A673 (cell line): ENCODE measurements around the gene DOCK8. TPM values are rescaled to one million over a fixed set of nuclear protein-coding genes. Genes with fewer than 3 reads are reported as not detected.

ENCODE experiments used
- BruUV-seq: library from RNA; stranded (reverse); fragments of 400-500 nt; replicated peaks from 2 replicates; lab custom pipeline; 2021; lab: Mats Ljungman, UMichigan
- CTCF ChIA-PET: fragments of 300-600 bp; sonication (Branson Sonifier 250); formaldehyde crosslinking; loops from one replicate; lab custom pipeline; 2022; ENCODE audit warnings: antibody characterized with exemption; lab: Charles Lee
- POLR2A ChIA-PET: fragments of 300-600 bp; sonication (Branson Sonifier 250); formaldehyde crosslinking; loops from one replicate; lab custom pipeline; 2022; ENCODE audit warnings: antibody characterized with exemption; ENCODE audit not compliant: low non-redundant PET; lab: Charles Lee
- DNase-seq: peaks from one replicate; pipeline ENCODE4 v3.0.0-alpha.2; 2015; ENCODE audit warnings: low spot score
- H3K27ac ChIP-seq: fragments of 200-600 bp; sonication (generic); 2 replicates; pipeline ENCODE4 v1.5.1; 2016; ENCODE audit warnings: mixed run types, low read depth, mild to moderate bottlenecking, mixed read lengths, antibody characterized with exemption, low read length; ENCODE audit not compliant: poor library complexity, severe bottlenecking
- H3K27me3 ChIP-seq: fragments of 200-600 bp; sonication (generic); replicated peaks from 2 replicates; pipeline ENCODE4 v1.6.1; 2017; ENCODE audit warnings: mixed run types, low read depth, mild to moderate bottlenecking, mixed read lengths, antibody characterized with exemption, low read length; ENCODE audit not compliant: insufficient read depth, poor library complexity
- H3K36me3 ChIP-seq: fragments of 200-600 bp; sonication (generic); 2 replicates; pipeline ENCODE4 v1.6.1; 2016; ENCODE audit warnings: mixed run types, mild to moderate bottlenecking, mixed read lengths, antibody characterized with exemption, low read length; ENCODE audit not compliant: insufficient read depth, poor library complexity, severe bottlenecking
- H3K4me1 ChIP-seq: fragments of 200-600 bp; sonication (generic); 2 replicates; pipeline ENCODE4 v1.6.1; 2017; ENCODE audit warnings: mixed run types, mild to moderate bottlenecking, mixed read lengths, antibody characterized with exemption, low read length; ENCODE audit not compliant: insufficient read depth, poor library complexity, severe bottlenecking
- H3K4me3 ChIP-seq: fragments of 200-600 bp; sonication (generic); 2 replicates; pipeline ENCODE4 v1.5.1; 2016; ENCODE audit warnings: low read depth, mixed run types, mild to moderate bottlenecking, mixed read lengths, low read length; ENCODE audit not compliant: poor library complexity, severe bottlenecking
- H3K9me3 ChIP-seq: fragments of 200-600 bp; sonication (generic); 2 replicates; pipeline ENCODE4 v1.6.1; 2016; ENCODE audit warnings: mixed run types, low read depth, mild to moderate bottlenecking, mixed read lengths, antibody characterized with exemption, low read length; ENCODE audit not compliant: poor library complexity, severe bottlenecking
- CTCF ChIP-seq: fragments of 300-800, 200-600 bp; sonication (generic); conservative IDR thresholded peaks from 2 replicates; pipeline ENCODE4 v1.5.1; 2017; ENCODE audit warnings: low read depth, mild to moderate bottlenecking, antibody characterized with exemption, low read length, moderate library complexity, mixed read lengths
- EZH2 ChIP-seq: fragments of 200-600 bp; sonication (generic); IDR thresholded peaks from 2 replicates; pipeline ENCODE4 v1.6.1; 2017; ENCODE audit warnings: borderline replicate concordance, low read depth, mild to moderate bottlenecking, mixed read lengths, antibody characterized with exemption, low read length; ENCODE audit not compliant: poor library complexity, severe bottlenecking
- intact Hi-C: fragments of 100-400 bp; cut with micrococcal nuclease; formaldehyde crosslinking; loops from one replicate; pipeline ENCODE4 v1.10.0; 2022; ENCODE audit not compliant: unreplicated experiment
- total RNA-seq: library from RNA; stranded (reverse); gene quantifications from 2 replicates; pipeline ENCODE4 v1.2.3, GENCODE V29; 2021

The DOCK8 gene
- total RNA-seq, 1 experiment from 2014 or later: not detected

GRCh38 chr9:274406-274805 lies 59.7 kb downstream of the DOCK8 start:
- Histone ChIP-seq H3K36me3 (no peaks in the 10 kb centered on the region), H3K27me3 (peaks cover 15% of the 10 kb centered on the region), H3K9me3 (no peaks in the 10 kb centered on the region), H3K4me1 (no peaks in the 10 kb centered on the region), H3K27ac (no peak overlapping the region), H3K4me3 (no peak overlapping the region)
- intact Hi-C loops: no loop called here
- BruUV-seq: no TSS peak
- TF ChIP-seq CTCF (no peak), EZH2 (no peak)
- POLR2A ChIA-PET: no interaction called here
- CTCF ChIA-PET: no interaction called here
- no peak for DNase-seq

- ChIA-PET POLR2A (no interaction called here), CTCF (interaction anchor here (0.5 kb wide), 1 partner anchor 724 kb away, joined by 3 read pairs; no protein-coding TSS in a partner anchor)
- no peak for TF ChIP-seq EZH2
- TF ChIP-seq CTCF: no peak
- no peaks in the 10 kb centered on the region for H3K36me3 ChIP-seq
- intact Hi-C loops: no loop called here
- H3K4me1 ChIP-seq: no peaks in the 10 kb centered on the region
- H3K27ac ChIP-seq: no peak overlapping the region
- peaks cover 12% of the 10 kb centered on the region for H3K27me3 ChIP-seq
- no peaks in the 10 kb centered on the region for H3K9me3 ChIP-seq
- no peak overlapping the region for H3K4me3 ChIP-seq
- BruUV-seq: no TSS peak
- no peak for DNase-seq
Measured at GRCh38 chr9:277601-278295, 63.1 kb downstream of the DOCK8 start.

GRCh38 chr9:278651-279050 lies 64.0 kb downstream of the DOCK8 start:
- POLR2A ChIA-PET: no interaction called here
- peaks cover 14% of the 10 kb centered on the region for H3K27me3 ChIP-seq
- intact Hi-C loops: no loop called here
- CTCF ChIA-PET: no interaction called here
- TF ChIP-seq EZH2 (no peak), CTCF (no peak)
- no peaks in the 10 kb centered on the region for H3K9me3 ChIP-seq
- no peak overlapping the region for H3K4me3 ChIP-seq
- no peaks in the 10 kb centered on the region for H3K4me1 ChIP-seq
- no peak for DNase-seq
- H3K27ac ChIP-seq: no peak overlapping the region
- no peaks in the 10 kb centered on the region for H3K36me3 ChIP-seq
- BruUV-seq: no TSS peak
